ENCODE results near the gene C12orf50.
"Not testable (repeated sequence)": the region's sequence is repeated elsewhere in the genome, so short reads cannot be mapped to it uniquely, and the experiment has no call there.

Gene C12orf50

GRCh38 chr12:88017964-88018363 lies 11.2 kb downstream of the C12orf50 start:
- H3K27ac Mint-ChIP-seq = no peak overlapping the region
- DNase-seq = no peak
- no peaks in the 10 kb centered on the region for H3K4me1 Mint-ChIP-seq (ENCODE audit: low read depth)
- peaks cover 6% of the 10 kb centered on the region for H3K9me3 Mint-ChIP-seq
- H3K27me3 Mint-ChIP-seq = peaks cover 28% of the 10 kb centered on the region
- H3K36me3 Mint-ChIP-seq (ENCODE audit: low read depth) = no peaks in the 10 kb centered on the region
- H3K4me3 Mint-ChIP-seq = no peak overlapping the region

DNA sequence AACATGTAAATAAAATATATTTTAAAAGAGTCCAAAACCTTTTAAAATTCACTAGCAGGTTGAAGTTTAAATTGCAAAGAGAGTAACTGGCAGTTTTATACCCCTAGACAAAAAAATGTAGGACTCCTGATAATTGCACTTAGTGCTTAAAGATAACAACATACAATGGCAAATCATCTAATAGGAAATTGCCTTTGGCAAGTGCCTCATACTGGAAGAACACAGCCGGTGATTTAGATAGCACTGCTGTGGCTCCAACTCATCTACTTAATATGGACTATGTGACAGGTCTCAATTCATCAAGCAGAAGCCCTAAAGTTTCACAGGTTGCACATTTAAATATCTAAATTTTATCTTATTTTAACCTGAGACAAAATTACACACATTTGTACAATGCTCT lies 13.4 kb downstream of the C12orf50 start:
- Mint-ChIP-seq H3K4me3 (no peak overlapping the region), H3K9me3 (peaks cover 6% of the 10 kb centered on the region), H3K4me1 (ENCODE audit: low read depth) (no peaks in the 10 kb centered on the region), H3K27me3 (peaks cover 47% of the 10 kb centered on the region), H3K36me3 (ENCODE audit: low read depth) (no peaks in the 10 kb centered on the region), H3K27ac (no peak overlapping the region)
- no peak for DNase-seq

DNA sequence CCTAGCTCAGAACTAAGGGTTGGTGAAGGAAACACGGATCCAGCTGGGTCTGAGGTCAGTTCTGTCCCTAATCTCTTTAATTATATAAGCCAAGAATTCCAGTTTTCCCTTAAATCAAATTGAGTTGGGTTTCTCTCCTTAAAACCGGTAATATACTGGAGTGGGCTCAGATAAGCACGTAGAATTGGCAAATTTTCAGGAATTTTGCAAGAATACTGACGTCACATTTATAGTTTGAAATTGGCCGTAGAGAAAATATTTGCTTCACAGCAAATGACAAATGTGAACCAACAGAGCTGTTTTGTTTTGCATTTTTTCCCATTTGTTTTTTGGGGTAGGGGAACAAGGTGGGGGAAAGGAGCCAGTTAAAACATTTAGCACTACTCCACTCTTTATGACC lies 17.4 kb downstream of the C12orf50 start:
- peaks cover 32% of the 10 kb centered on the region for H3K27me3 Mint-ChIP-seq
- no peak overlapping the region for H3K4me3 Mint-ChIP-seq
- H3K36me3 Mint-ChIP-seq (ENCODE audit: low read depth) = no peaks in the 10 kb centered on the region
- no peak for DNase-seq
- H3K4me1 Mint-ChIP-seq (ENCODE audit: low read depth) = no peaks in the 10 kb centered on the region
- no peaks in the 10 kb centered on the region for H3K9me3 Mint-ChIP-seq
- no peak overlapping the region for H3K27ac Mint-ChIP-seq

- no peaks in the 10 kb centered on the region for H3K9me3 Mint-ChIP-seq
These were observed 22.9 kb downstream of the C12orf50 start for GRCh38 chr12:88006351-88006750.

GRCh38 chr12:88001327-88001726 lies 27.9 kb downstream of the C12orf50 start:
- Mint-ChIP-seq H3K9me3 (no peaks in the 10 kb centered on the region), H3K27me3 (peaks cover 16% of the 10 kb centered on the region), H3K4me3 (no peak overlapping the region), H3K36me3 (ENCODE audit: low read depth) (no peaks in the 10 kb centered on the region), H3K4me1 (ENCODE audit: low read depth) (no peaks in the 10 kb centered on the region), H3K27ac (no peak overlapping the region)
- DNase-seq = no peak

More at GRCh38 chr12:88006351-88006750, 22.9 kb downstream of the C12orf50 start:
- Mint-ChIP-seq H3K4me1 (ENCODE audit: low read depth) (no peaks in the 10 kb centered on the region), H3K36me3 (ENCODE audit: low read depth) (no peaks in the 10 kb centered on the region), H3K27ac (no peak overlapping the region), H3K27me3 (peaks cover 22% of the 10 kb centered on the region), H3K4me3 (no peak overlapping the region)
- no peak for DNase-seq

- Mint-ChIP-seq H3K27me3 (peaks cover 6% of the 10 kb centered on the region), H3K9me3 (no peaks in the 10 kb centered on the region), H3K4me1 (ENCODE audit: low read depth) (peaks cover 3% of the 10 kb centered on the region), H3K4me3 (no peak overlapping the region), H3K36me3 (ENCODE audit: low read depth) (no peaks in the 10 kb centered on the region), H3K27ac (no peak overlapping the region)
- peak; percentile 44 for DNase-seq
These were observed 33.5 kb downstream of the C12orf50 start for GRCh38 chr12:87995581-87996178.

GRCh38 chr12:87991483-87991882 lies 37.7 kb downstream of the C12orf50 start:
- H3K27ac Mint-ChIP-seq = no peak overlapping the region
- peaks cover 9% of the 10 kb centered on the region for H3K27me3 Mint-ChIP-seq
- DNase-seq = no peak
- no peak overlapping the region for H3K4me3 Mint-ChIP-seq
- no peaks in the 10 kb centered on the region for H3K36me3 Mint-ChIP-seq (ENCODE audit: low read depth)
- peaks cover 3% of the 10 kb centered on the region for H3K4me1 Mint-ChIP-seq (ENCODE audit: low read depth)
- H3K9me3 Mint-ChIP-seq = no peaks in the 10 kb centered on the region

- no peaks in the 10 kb centered on the region for H3K36me3 Mint-ChIP-seq (ENCODE audit: low read depth)
- H3K27me3 Mint-ChIP-seq = peaks cover 9% of the 10 kb centered on the region
- no peak overlapping the region for H3K27ac Mint-ChIP-seq
- DNase-seq = no peak
- H3K4me3 Mint-ChIP-seq = no peak overlapping the region
- H3K9me3 Mint-ChIP-seq = no peaks in the 10 kb centered on the region
- H3K4me1 Mint-ChIP-seq (ENCODE audit: low read depth) = no peaks in the 10 kb centered on the region
These were observed 40.7 kb downstream of the C12orf50 start for GRCh38 chr12:87988534-87988933.

GRCh38 chr12:87985069-87985675 lies 44.0 kb downstream of the C12orf50 start:
- Mint-ChIP-seq H3K27ac (no peak overlapping the region), H3K36me3 (ENCODE audit: low read depth) (no peaks in the 10 kb centered on the region), H3K4me1 (ENCODE audit: low read depth) (no peaks in the 10 kb centered on the region)

DNA sequence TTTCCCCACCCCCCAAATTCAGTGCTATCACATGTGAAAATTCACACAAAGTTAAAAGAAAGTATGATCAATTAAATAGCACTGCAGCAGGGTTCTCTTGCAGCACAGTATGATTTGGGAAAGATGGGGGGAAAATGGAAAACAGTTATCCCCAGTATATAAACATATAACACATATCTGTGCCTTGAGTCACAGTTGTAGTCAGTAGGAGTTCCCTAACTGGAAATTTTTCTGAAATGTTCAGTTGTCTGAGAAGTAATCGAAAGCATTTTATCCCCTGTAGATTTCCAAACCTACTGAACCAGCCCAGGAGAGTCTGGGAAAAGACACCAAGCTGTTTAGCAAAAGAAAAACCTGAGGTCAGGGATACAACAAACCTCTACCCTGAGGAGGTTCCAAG lies 47.0 kb downstream of the C12orf50 start:
- no peak for DNase-seq
- H3K4me3 Mint-ChIP-seq = no peak overlapping the region

More at GRCh38 chr12:87985069-87985675, 44.0 kb downstream of the C12orf50 start:
- no peak overlapping the region for H3K4me3 Mint-ChIP-seq
- no peak for DNase-seq
- H3K9me3 Mint-ChIP-seq = no peaks in the 10 kb centered on the region
- peaks cover 3% of the 10 kb centered on the region for H3K27me3 Mint-ChIP-seq

DNA sequence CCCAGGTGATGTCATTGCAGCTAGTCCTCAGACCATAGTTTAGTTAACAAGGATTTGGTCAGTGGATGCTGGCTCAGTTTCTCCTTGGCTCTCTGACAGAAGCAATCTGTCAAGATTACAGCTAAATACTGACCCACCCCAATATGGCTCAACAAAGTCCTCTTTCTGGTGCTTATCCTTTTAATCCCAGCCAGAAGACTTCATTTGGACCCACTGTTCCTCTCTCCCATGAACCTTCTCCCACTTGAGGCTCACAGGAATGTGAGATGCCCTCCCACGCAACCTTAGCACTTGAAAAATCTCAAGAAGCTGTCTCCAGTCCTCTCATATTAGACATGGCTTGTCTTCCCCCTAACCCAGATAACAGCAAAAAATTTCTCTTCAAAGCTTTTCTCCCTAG lies 47.7 kb downstream of the C12orf50 start:
- Mint-ChIP-seq H3K4me1 (ENCODE audit: low read depth) (no peaks in the 10 kb centered on the region), H3K4me3 (no peak overlapping the region), H3K36me3 (ENCODE audit: low read depth) (no peaks in the 10 kb centered on the region), H3K9me3 (no peaks in the 10 kb centered on the region), H3K27me3 (peaks cover 5% of the 10 kb centered on the region), H3K27ac (no peak overlapping the region)
- no peak for DNase-seq

More for the DNA sequence above, 47.0 kb downstream of the C12orf50 start:
- no peaks in the 10 kb centered on the region for H3K27me3 Mint-ChIP-seq
- H3K4me1 Mint-ChIP-seq (ENCODE audit: low read depth) = no peaks in the 10 kb centered on the region
- H3K27ac Mint-ChIP-seq = no peak overlapping the region
- no peaks in the 10 kb centered on the region for H3K9me3 Mint-ChIP-seq
- no peaks in the 10 kb centered on the region for H3K36me3 Mint-ChIP-seq (ENCODE audit: low read depth)

DNA sequence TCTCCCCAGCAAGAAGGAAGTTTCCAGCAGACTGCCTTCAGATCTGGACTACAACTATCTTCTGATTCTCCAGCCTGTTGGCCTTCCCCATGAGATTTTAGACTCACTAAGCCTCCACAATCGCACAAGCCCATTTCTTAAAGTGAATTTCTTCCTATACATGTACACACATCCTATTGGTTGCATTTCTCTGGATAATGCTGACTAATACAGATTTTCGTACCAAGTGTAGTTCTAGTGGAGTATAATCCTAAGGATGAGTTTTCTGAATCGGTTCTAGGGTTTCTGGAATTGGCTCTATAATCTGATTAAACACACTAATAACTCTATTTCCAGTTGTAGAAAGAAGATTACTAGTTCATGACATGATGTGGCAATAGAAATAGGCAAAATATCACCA lies 53.3 kb downstream of the C12orf50 start:
- DNase-seq = no peak
- Mint-ChIP-seq H3K27ac (no peak overlapping the region), H3K36me3 (ENCODE audit: low read depth) (no peaks in the 10 kb centered on the region), H3K9me3 (peaks cover 6% of the 10 kb centered on the region), H3K4me1 (ENCODE audit: low read depth) (no peaks in the 10 kb centered on the region), H3K27me3 (peaks cover 13% of the 10 kb centered on the region), H3K4me3 (no peak overlapping the region)

DNA sequence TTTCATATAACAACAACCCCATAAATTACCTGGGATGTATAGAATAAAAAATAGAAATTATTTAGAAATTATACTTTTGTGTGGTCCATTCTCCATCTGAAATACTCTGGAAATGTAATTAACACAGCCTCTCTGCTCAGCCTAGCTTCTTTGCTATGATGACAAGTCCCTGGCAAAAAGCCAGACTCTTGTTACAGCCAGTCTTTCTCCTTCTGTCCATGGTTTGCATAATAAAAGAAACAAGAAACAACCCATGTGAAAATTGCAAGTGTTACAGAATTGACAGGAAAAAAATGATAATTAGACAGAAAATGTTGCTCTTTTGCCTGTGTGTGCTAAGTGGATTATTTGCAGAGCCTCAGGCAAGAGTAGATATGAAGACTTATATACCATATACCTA lies 61.3 kb downstream of the C12orf50 start:
- no peaks in the 10 kb centered on the region for H3K36me3 Mint-ChIP-seq (ENCODE audit: low read depth)
- no peaks in the 10 kb centered on the region for H3K27me3 Mint-ChIP-seq
- H3K9me3 Mint-ChIP-seq = peaks cover 1% of the 10 kb centered on the region
- no peak overlapping the region for H3K4me3 Mint-ChIP-seq
- no peak for DNase-seq
- no peaks in the 10 kb centered on the region for H3K4me1 Mint-ChIP-seq (ENCODE audit: low read depth)
- no peak overlapping the region for H3K27ac Mint-ChIP-seq

DNA sequence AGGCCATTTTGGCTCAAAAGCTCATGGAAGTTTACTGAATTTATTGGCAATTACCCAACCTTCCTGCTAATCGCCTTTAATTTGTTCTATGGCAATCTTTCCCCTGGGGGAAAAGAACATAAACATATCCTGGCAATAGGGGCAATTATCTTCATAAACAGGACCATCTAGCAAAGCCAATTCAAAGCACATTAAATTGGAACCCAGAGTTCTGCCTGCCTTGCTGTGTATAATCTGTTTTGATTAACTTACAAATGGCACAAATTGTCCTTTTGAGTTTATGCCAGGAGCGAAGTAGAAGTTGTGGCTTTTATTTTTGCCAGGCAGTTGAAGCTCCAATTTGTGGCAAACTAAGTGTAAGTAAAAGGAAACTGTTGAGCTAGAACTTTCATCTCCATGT lies 68.6 kb downstream of the C12orf50 start:
- Mint-ChIP-seq H3K27ac (no peak overlapping the region), H3K27me3 (peaks cover 2% of the 10 kb centered on the region), H3K4me3 (no peak overlapping the region), H3K9me3 (peaks cover 5% of the 10 kb centered on the region), H3K36me3 (ENCODE audit: low read depth) (no peaks in the 10 kb centered on the region), H3K4me1 (ENCODE audit: low read depth) (no peaks in the 10 kb centered on the region)
- no peak for DNase-seq

GRCh38 chr12:87954028-87954427 lies 75.2 kb downstream of the C12orf50 start:
- H3K36me3 Mint-ChIP-seq (ENCODE audit: low read depth); H3K4me1 Mint-ChIP-seq (ENCODE audit: low read depth); H3K9me3 Mint-ChIP-seq; H3K27me3 Mint-ChIP-seq; H3K4me3 Mint-ChIP-seq; H3K27ac Mint-ChIP-seq; DNase-seq: not testable (repeated sequence)

Data from activated T-cell treated with anti-CD3 and anti-CD28 coated beads, Interleukin-2, amount 50 U/mL, for 24 hours (primary cell).